ENCODE results near the gene SLC12A5.

DNA sequence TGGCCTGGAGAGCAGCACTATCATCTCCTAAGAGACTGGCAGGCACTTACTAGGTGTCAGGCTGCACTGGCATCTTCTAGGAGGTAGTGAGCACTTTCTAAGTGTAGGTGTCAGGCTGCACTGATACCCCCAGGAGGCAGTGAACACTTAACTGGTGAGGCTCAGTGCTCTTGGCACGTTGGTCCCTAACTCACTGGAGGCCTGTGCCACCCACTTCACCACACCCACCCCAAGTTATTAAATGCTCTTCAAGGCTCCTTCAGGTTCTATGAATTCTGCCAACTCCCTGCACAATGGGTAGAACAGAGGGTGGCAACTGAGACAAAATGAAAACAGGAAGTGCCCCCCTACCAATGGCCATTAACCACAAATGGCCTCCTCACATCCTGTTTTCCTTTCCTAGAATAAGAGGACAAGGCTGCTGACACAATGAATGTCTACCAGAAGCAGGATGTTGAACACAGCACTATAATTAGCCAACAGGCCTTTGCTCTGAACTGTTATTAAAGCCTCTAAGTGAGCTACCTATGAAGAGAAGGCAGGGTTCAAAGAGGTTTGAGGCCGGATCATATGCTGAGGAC is 31.4 kb downstream of the SLC12A5 start:
- TF ChIP-seq POLR2A (IDR thresholded peaks at IDR 0.05) (no peak), POLR2AphosphoS5 (IDR thresholded peaks at IDR 0.05) (no peak), EP300 (IDR thresholded peaks at IDR 0.05; ENCODE audit: low read depth) (no peak)
- TF ChIP-seq, protein P1, sequence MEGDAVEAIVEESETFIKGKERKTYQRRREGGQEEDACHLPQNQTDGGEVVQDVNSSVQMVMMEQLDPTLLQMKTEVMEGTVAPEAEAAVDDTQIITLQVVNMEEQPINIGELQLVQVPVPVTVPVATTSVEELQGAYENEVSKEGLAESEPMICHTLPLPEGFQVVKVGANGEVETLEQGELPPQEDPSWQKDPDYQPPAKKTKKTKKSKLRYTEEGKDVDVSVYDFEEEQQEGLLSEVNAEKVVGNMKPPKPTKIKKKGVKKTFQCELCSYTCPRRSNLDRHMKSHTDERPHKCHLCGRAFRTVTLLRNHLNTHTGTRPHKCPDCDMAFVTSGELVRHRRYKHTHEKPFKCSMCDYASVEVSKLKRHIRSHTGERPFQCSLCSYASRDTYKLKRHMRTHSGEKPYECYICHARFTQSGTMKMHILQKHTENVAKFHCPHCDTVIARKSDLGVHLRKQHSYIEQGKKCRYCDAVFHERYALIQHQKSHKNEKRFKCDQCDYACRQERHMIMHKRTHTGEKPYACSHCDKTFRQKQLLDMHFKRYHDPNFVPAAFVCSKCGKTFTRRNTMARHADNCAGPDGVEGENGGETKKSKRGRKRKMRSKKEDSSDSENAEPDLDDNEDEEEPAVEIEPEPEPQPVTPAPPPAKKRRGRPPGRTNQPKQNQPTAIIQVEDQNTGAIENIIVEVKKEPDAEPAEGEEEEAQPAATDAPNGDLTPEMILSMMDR (IDR thresholded peaks at IDR 0.05) = no peak

All from transverse colon (tissue), 4 donors.